Glutamatergic neuron (in vitro differentiated cells): ENCODE data around the gene HIRA. TPM values are rescaled to one million over a fixed set of nuclear protein-coding genes. Genes with fewer than 3 reads are reported as not detected.

Source experiments
- DNase-seq: peaks from one replicate; pipeline ENCODE4 v3.0.0; 2022
- H3K27ac Mint-ChIP-seq: one replicate; pipeline ENCODE4 v1.8.0; 2020; ENCODE audit warnings: mild to moderate bottlenecking, mixed read lengths, inconsistent platforms; ENCODE audit not compliant: unreplicated experiment
- H3K27me3 Mint-ChIP-seq: one replicate; pipeline ENCODE4 v1.8.0; 2020; ENCODE audit warnings: mild to moderate bottlenecking, moderate library complexity, mixed read lengths, inconsistent platforms; ENCODE audit not compliant: unreplicated experiment
- H3K36me3 Mint-ChIP-seq: one replicate; pipeline ENCODE4 v1.8.0; 2020; ENCODE audit warnings: mild to moderate bottlenecking, mixed read lengths, inconsistent platforms; ENCODE audit not compliant: unreplicated experiment
- H3K4me1 Mint-ChIP-seq: one replicate; pipeline ENCODE4 v1.8.0; 2020; ENCODE audit warnings: mild to moderate bottlenecking, low read depth, mixed read lengths, inconsistent platforms; ENCODE audit not compliant: unreplicated experiment
- H3K4me3 Mint-ChIP-seq: one replicate; pipeline ENCODE4 v1.8.0; 2020; ENCODE audit warnings: mild to moderate bottlenecking, mixed read lengths, inconsistent platforms; ENCODE audit not compliant: unreplicated experiment
- H3K9me3 Mint-ChIP-seq: one replicate; pipeline ENCODE4 v1.8.0; 2020; ENCODE audit warnings: mild to moderate bottlenecking, moderate library complexity, mixed read lengths, inconsistent platforms; ENCODE audit not compliant: unreplicated experiment
- total RNA-seq: library from RNA; stranded (reverse); fragmentation: NEBNext Ultra II Directional; extraction: Animal tissue kit (Norgen Biotek cat#: 25700); gene quantifications from one replicate; pipeline ENCODE4 v1.2.1, GENCODE V29; 2021; ENCODE audit not compliant: unreplicated experiment
- TF ChIP-seq, protein P1 (sequence below): fragments of 200-600 bp; sonication (generic); IDR thresholded peaks from one replicate; pipeline ENCODE4 v1.5.0; 2021; ENCODE audit not compliant: partially characterized antibody, unreplicated experiment

Gene HIRA
- total RNA-seq, 1 donor from 2014 or later: 51.0 TPM

- Mint-ChIP-seq H3K36me3 (peaks cover 7% of the 10 kb centered on the region), H3K27ac (no peak overlapping the region), H3K9me3 (peaks cover 2% of the 10 kb centered on the region)
Observed at GRCh38 chr22:19358195-19358594, 73.3 kb downstream of the HIRA start.

GRCh38 chr22:19357270-19358105 is 74.0 kb downstream of the HIRA start:
- Mint-ChIP-seq H3K36me3 (peaks cover 7% of the 10 kb centered on the region), H3K27me3 (peaks cover 2% of the 10 kb centered on the region), H3K9me3 (peaks cover 4% of the 10 kb centered on the region), H3K4me1 (no peaks in the 10 kb centered on the region), H3K4me3 (no peak overlapping the region), H3K27ac (no peak overlapping the region)
- TF ChIP-seq, protein P1, sequence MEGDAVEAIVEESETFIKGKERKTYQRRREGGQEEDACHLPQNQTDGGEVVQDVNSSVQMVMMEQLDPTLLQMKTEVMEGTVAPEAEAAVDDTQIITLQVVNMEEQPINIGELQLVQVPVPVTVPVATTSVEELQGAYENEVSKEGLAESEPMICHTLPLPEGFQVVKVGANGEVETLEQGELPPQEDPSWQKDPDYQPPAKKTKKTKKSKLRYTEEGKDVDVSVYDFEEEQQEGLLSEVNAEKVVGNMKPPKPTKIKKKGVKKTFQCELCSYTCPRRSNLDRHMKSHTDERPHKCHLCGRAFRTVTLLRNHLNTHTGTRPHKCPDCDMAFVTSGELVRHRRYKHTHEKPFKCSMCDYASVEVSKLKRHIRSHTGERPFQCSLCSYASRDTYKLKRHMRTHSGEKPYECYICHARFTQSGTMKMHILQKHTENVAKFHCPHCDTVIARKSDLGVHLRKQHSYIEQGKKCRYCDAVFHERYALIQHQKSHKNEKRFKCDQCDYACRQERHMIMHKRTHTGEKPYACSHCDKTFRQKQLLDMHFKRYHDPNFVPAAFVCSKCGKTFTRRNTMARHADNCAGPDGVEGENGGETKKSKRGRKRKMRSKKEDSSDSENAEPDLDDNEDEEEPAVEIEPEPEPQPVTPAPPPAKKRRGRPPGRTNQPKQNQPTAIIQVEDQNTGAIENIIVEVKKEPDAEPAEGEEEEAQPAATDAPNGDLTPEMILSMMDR: no peak
- DNase-seq: no peak

More at GRCh38 chr22:19358195-19358594, 73.3 kb downstream of the HIRA start:
- H3K4me3 Mint-ChIP-seq: no peak overlapping the region
- H3K4me1 Mint-ChIP-seq: no peaks in the 10 kb centered on the region
- peaks cover 2% of the 10 kb centered on the region for H3K27me3 Mint-ChIP-seq
- TF ChIP-seq, protein P1: no peak
- no peak for DNase-seq

- Mint-ChIP-seq H3K36me3 (peaks cover 7% of the 10 kb centered on the region), H3K27me3 (peaks cover 2% of the 10 kb centered on the region), H3K9me3 (peaks cover 6% of the 10 kb centered on the region), H3K4me1 (no peaks in the 10 kb centered on the region), H3K27ac (no peak overlapping the region), H3K4me3 (no peak overlapping the region)
- DNase-seq: no peak
- TF ChIP-seq, protein P1: no peak
Observed at GRCh38 chr22:19356708-19357269, 74.7 kb downstream of the HIRA start.

DNA sequence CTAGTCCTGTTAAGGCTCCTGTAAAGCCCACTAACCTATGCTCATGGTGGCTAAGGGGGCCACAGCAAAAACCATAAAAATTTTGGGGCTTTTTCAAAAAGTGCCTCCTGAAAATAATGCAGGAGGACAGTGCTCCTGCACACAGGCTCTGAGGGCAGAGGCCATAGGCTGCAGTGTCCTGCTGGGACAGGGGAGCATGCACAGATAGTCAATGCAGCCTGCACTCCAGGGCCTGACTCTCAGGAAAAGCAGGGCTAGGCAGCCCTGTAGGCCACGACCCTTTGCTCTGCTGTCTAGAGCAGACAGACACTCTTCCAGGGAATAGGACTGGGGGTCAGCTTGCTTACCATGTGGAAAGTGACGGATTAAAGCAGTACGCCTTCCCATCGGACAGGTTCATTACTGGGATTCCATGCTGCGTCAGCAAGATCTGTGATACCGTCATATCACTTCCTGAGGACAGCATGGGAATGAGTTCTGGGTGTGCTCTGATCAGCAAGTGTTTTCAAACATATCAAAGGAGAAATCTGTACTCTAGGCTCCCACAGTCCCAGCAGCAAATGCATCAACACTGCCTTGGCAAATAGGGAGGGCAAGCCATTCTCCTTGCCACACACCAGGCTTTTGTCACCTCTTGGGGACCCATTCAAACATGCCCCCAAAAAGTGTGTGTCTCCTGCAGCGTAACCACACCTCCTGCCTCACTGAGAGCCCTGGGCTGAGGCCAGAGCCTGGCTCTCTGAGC is 75.9 kb downstream of the HIRA start:
- Mint-ChIP-seq H3K4me1 (no peaks in the 10 kb centered on the region), H3K36me3 (peaks cover 10% of the 10 kb centered on the region), H3K4me3 (no peak overlapping the region), H3K9me3 (peaks cover 9% of the 10 kb centered on the region), H3K27me3 (peaks cover 2% of the 10 kb centered on the region), H3K27ac (no peak overlapping the region)
- no peak for DNase-seq
- TF ChIP-seq, protein P1: no peak
